Tibial nerve (tissue), 4 donors: ENCODE results near the gene CFAP43. TPM values are rescaled to one million over a fixed set of nuclear protein-coding genes. Genes with fewer than 3 reads are reported as not detected.

Experiments used
- DNase-seq, 2 donors: peaks; one replicate each; pipeline ENCODE4 v3.0.0-alpha.2; 2019; ENCODE audit warnings: low spot score in 2 of 2
- H3K27ac ChIP-seq, 4 donors: fragments of 200-600 bp; sonication (generic) in 3 of 4; one replicate each; pipeline ENCODE4 v1.5.1; 2017 to 2019; ENCODE audit warnings: mild to moderate bottlenecking in 1 of 4
- H3K27me3 ChIP-seq, 2 donors: fragments of 200-600 bp; sonication (generic) in 1 of 2; one replicate each; pipeline versions ENCODE4 v1.5.1 to v1.6.0; 2017 to 2019
- H3K36me3 ChIP-seq, 3 donors: fragments of 200-600 bp; sonication (generic); one replicate each; pipeline ENCODE4 v1.5.1; 2018 to 2019
- H3K4me1 ChIP-seq, 4 donors: fragments of 200-600 bp; sonication (generic) in 3 of 4; one replicate each; pipeline ENCODE4 v1.5.1; 2017 to 2019
- H3K4me3 ChIP-seq, 4 donors: fragments of 200-600 bp; sonication (generic) in 3 of 4; one replicate each; pipeline ENCODE4 v1.5.1; 2017 to 2019; ENCODE audit warnings: mild to moderate bottlenecking in 1 of 4, moderate library complexity in 1 of 4
- H3K9me3 ChIP-seq, 4 donors: fragments of 200-600 bp; sonication (generic) in 3 of 4; one replicate each; pipeline ENCODE4 v1.5.1; 2017 to 2019
- CTCF ChIP-seq, 5 experiments: fragments of 200-600 bp in 3 of 5; fragments of 450-650 bp in 2 of 5; sonication (generic) in 3 of 5; IDR thresholded peaks; one replicate each; pipeline ENCODE4 v1.5.1; 2016 to 2019; ENCODE audit warnings: antibody characterized with exemption in 5 of 5, mild to moderate bottlenecking in 3 of 5, moderate library complexity in 2 of 5
- EP300 ChIP-seq, 2 donors: sonication (generic); formaldehyde crosslinking; IDR thresholded peaks; one replicate each; pipeline ENCODE4 v1.6.1; 2017; ENCODE audit warnings: antibody characterized with exemption in 2 of 2, mild to moderate bottlenecking in 1 of 2
- POLR2A ChIP-seq, 2 donors: fragments of 450-650 bp; IDR thresholded peaks; one replicate each; pipeline ENCODE4 v1.6.1; 2017; ENCODE audit warnings: antibody characterized with exemption in 2 of 2, mild to moderate bottlenecking in 2 of 2, moderate library complexity in 2 of 2
- WGBS, 2 donors: methylation state at CpG; one replicate each; pipeline ENCODE4 v1.1.5; 2018; 5-methylcytosine and 5-hydroxymethylcytosine counted together
- total RNA-seq, 4 donors: library from RNA; depleted of rRNA; stranded (reverse); fragments of >200 nt; gene quantifications; one replicate each; pipeline ENCODE4 v1.1.0, GENCODE V29; 2016

The CFAP43 gene
- total RNA-seq, 4 donors from 2014 or later = 0.30 to 4.3 (median 2.5) TPM

GRCh38 chr10:104208730-104209129 is 23.4 kb downstream of the CFAP43 start:
- Histone ChIP-seq H3K36me3 (peaks cover 0 to 6% (median 0%) of the 10 kb centered on the region in 3 donors), H3K27me3 (no peaks in the 10 kb centered on the region), H3K9me3 (no peaks in the 10 kb centered on the region), H3K4me1 (no peaks in the 10 kb centered on the region), H3K27ac (no peak overlapping the region), H3K4me3 (no peak overlapping the region)
- DNase-seq = no peak
- 37 to 45% methylated on average over 3 of the region's 3 CpGs for WGBS, 2 donors
- no peak for TF ChIP-seq EP300 (IDR thresholded peaks at IDR 0.05)

GRCh38 chr10:104202231-104202630 is 29.9 kb downstream of the CFAP43 start:
- H3K4me3 ChIP-seq = no peak overlapping the region
- peaks cover 0 to 18% (median 0%) of the 10 kb centered on the region in 3 donors for H3K36me3 ChIP-seq
- no peaks in the 10 kb centered on the region for H3K27me3 ChIP-seq
- WGBS, 2 donors = 92 to 100% methylated on average over 2 of the region's 2 CpGs
- no peak for DNase-seq
- no peak for TF ChIP-seq EP300 (IDR thresholded peaks at IDR 0.05)
- no peak for TF ChIP-seq POLR2A (IDR thresholded peaks at IDR 0.05)
- no peak for TF ChIP-seq CTCF (IDR thresholded peaks at IDR 0.05)
- no peak overlapping the region for H3K27ac ChIP-seq
- H3K4me1 ChIP-seq = no peaks in the 10 kb centered on the region
- H3K9me3 ChIP-seq = no peaks in the 10 kb centered on the region

- Histone ChIP-seq H3K27me3 (no peaks in the 10 kb centered on the region), H3K9me3 (no peaks in the 10 kb centered on the region), H3K27ac (no peak overlapping the region), H3K4me3 (no peak overlapping the region), H3K4me1 (no peaks in the 10 kb centered on the region), H3K36me3 (peaks cover 0 to 18% (median 0%) of the 10 kb centered on the region in 3 donors)
- no peak for TF ChIP-seq POLR2A (IDR thresholded peaks at IDR 0.05)
- no peak for TF ChIP-seq CTCF (IDR thresholded peaks at IDR 0.05)
- DNase-seq = no peak
- WGBS, 2 donors = 92 to 100% methylated on average over 1 of the region's 1 CpG
Measured at GRCh38 chr10:104201636-104202035, 30.5 kb downstream of the CFAP43 start.

- TF ChIP-seq CTCF (IDR thresholded peaks at IDR 0.05) = no peak
- TF ChIP-seq POLR2A (IDR thresholded peaks at IDR 0.05) = no peak
- no peak for TF ChIP-seq EP300 (IDR thresholded peaks at IDR 0.05)
- Histone ChIP-seq H3K4me1 (no peaks in the 10 kb centered on the region), H3K9me3 (no peaks in the 10 kb centered on the region), H3K36me3 (peaks cover 0 to 15% (median 0%) of the 10 kb centered on the region in 3 donors), H3K4me3 (no peak overlapping the region), H3K27me3 (no peaks in the 10 kb centered on the region), H3K27ac (no peak overlapping the region)
- WGBS, 2 donors = 75 to 83% methylated on average over 2 of the region's 2 CpGs
- DNase-seq = no peak
Measured at GRCh38 chr10:104199567-104199966, 32.6 kb downstream of the CFAP43 start.

GRCh38 chr10:104197364-104197763 is 34.8 kb downstream of the CFAP43 start:
- no peak overlapping the region for H3K27ac ChIP-seq
- TF ChIP-seq CTCF (IDR thresholded peaks at IDR 0.05) (no peak), POLR2A (IDR thresholded peaks at IDR 0.05) (no peak), EP300 (IDR thresholded peaks at IDR 0.05) (no peak)
- DNase-seq = no peak
- H3K9me3 ChIP-seq = no peaks in the 10 kb centered on the region
- H3K27me3 ChIP-seq = no peaks in the 10 kb centered on the region
- no peak overlapping the region for H3K4me3 ChIP-seq
- H3K4me1 ChIP-seq = no peaks in the 10 kb centered on the region
- H3K36me3 ChIP-seq = peaks cover 0 to 7% (median 0%) of the 10 kb centered on the region in 3 donors
- WGBS, 2 donors = 61 to 65% methylated on average over 2 of the region's 2 CpGs

- Histone ChIP-seq H3K4me1 (no peaks in the 10 kb centered on the region), H3K27me3 (no peaks in the 10 kb centered on the region), H3K27ac (no peak overlapping the region), H3K4me3 (no peak overlapping the region), H3K36me3 (no peaks in the 10 kb centered on the region), H3K9me3 (no peaks in the 10 kb centered on the region)
- WGBS, 2 donors = 67 to 88% methylated on average over 2 of the region's 2 CpGs
- TF ChIP-seq CTCF (IDR thresholded peaks at IDR 0.05) (no peak), EP300 (IDR thresholded peaks at IDR 0.05) (no peak), POLR2A (IDR thresholded peaks at IDR 0.05) (no peak)
- no peak for DNase-seq
Measured at GRCh38 chr10:104195706-104196105, 36.5 kb downstream of the CFAP43 start.
